Chondrocyte (in vitro differentiated cells): ENCODE measurements around the gene LRRC63. TPM values are rescaled to one million over a fixed set of nuclear protein-coding genes. Genes with fewer than 3 reads are reported as not detected.
"Not testable (repeated sequence)": the region's sequence is repeated elsewhere in the genome, so short reads cannot be mapped to it uniquely, and the experiment has no call there.

Experiments
- DNase-seq: peaks from one replicate; pipeline ENCODE4 v3.0.0; 2021; ENCODE audit warnings: mixed read lengths, low spot score
- H3K27ac Mint-ChIP-seq: one replicate; pipeline ENCODE4 v1.8.0; 2021; ENCODE audit warnings: mild to moderate bottlenecking, moderate library complexity, mixed read lengths; ENCODE audit not compliant: unreplicated experiment
- H3K27me3 Mint-ChIP-seq: 2 replicates; pipeline ENCODE4 v1.8.0; 2021; ENCODE audit warnings: low read depth, mixed read lengths
- H3K36me3 Mint-ChIP-seq: 2 replicates; pipeline ENCODE4 v1.8.0; 2021; ENCODE audit warnings: low read depth, mixed read lengths
- H3K4me1 Mint-ChIP-seq: 2 replicates; pipeline ENCODE4 v1.8.0; 2021; ENCODE audit warnings: low read depth, mild to moderate bottlenecking, mixed read lengths
- H3K4me3 Mint-ChIP-seq: one replicate; pipeline ENCODE4 v1.8.0; 2021; ENCODE audit warnings: mild to moderate bottlenecking, moderate library complexity, mixed read lengths; ENCODE audit not compliant: unreplicated experiment
- H3K9me3 Mint-ChIP-seq: 2 replicates; pipeline ENCODE4 v1.8.0; 2021; ENCODE audit warnings: low read depth, mixed read lengths
- CTCF ChIP-seq: fragments of 200-600 bp; sonication (generic); IDR thresholded peaks from 2 replicates; pipeline ENCODE4 v1.5.0; 2021; ENCODE audit warnings: antibody characterized with exemption, mild to moderate bottlenecking, moderate library complexity
- long read RNA-seq: library from polyadenylated mRNA; stranded (forward); transcript quantifications from one replicate; pipeline ENCODE4 v2.0.0, GENCODE V29; 2021
- total RNA-seq: library from RNA; stranded (reverse); gene quantifications from 3 replicates; pipeline ENCODE4 v1.2.1, GENCODE V29; 2021

Gene LRRC63
- total RNA-seq = 0.15 TPM in 1 of 3 replicates, not detected in the others
- long read RNA-seq, partial matches to known transcripts = 0 of 1 reads
- long read RNA-seq, other reads (novel, unspliced or antisense) = 1 of 1 reads

- peaks cover 1% of the 10 kb centered on the region for H3K27me3 Mint-ChIP-seq
- TF ChIP-seq CTCF = no peak
- DNase-seq = no peak
Observed at GRCh38 chr13:46211483-46212351, at the start of gene LRRC63. Gene LRRC63, plus strand, starts transcription at chr13:46211928. Its CDS starts 1,107 bp downstream, at chr13:46213035.

GRCh38 chr13:46162741-46163140 lies 49.0 kb upstream of the LRRC63 start:
- DNase-seq, H3K9me3 Mint-ChIP-seq, H3K36me3 Mint-ChIP-seq, H3K27me3 Mint-ChIP-seq, H3K4me1 Mint-ChIP-seq, H3K4me3 Mint-ChIP-seq, H3K27ac Mint-ChIP-seq: not testable (repeated sequence)

More at GRCh38 chr13:46211483-46212351, at the start of gene LRRC63:
- H3K27ac Mint-ChIP-seq = peak within 1 kb of the TSS; percentile 53
- peaks cover 11% of the 10 kb centered on the region for H3K4me1 Mint-ChIP-seq
- peaks cover 3% of the 10 kb centered on the region for H3K36me3 Mint-ChIP-seq
- H3K9me3 Mint-ChIP-seq = peaks cover 7% of the 10 kb centered on the region
- peak within 1 kb of the TSS; percentile 80 for H3K4me3 Mint-ChIP-seq

- no peak for DNase-seq
- H3K4me1 Mint-ChIP-seq = peaks cover 11% of the 10 kb centered on the region
- H3K36me3 Mint-ChIP-seq = no peaks in the 10 kb centered on the region
- H3K27me3 Mint-ChIP-seq = peaks cover 2% of the 10 kb centered on the region
- no peaks in the 10 kb centered on the region for H3K9me3 Mint-ChIP-seq
- H3K4me3 Mint-ChIP-seq = no peak overlapping the region
- no peak overlapping the region for H3K27ac Mint-ChIP-seq
- no peak for TF ChIP-seq CTCF
Observed at GRCh38 chr13:46164661-46165060, 47.1 kb upstream of the LRRC63 start.

- DNase-seq = no peak
- H3K36me3 Mint-ChIP-seq = no peaks in the 10 kb centered on the region
- no peak for TF ChIP-seq CTCF
- peaks cover 2% of the 10 kb centered on the region for H3K27me3 Mint-ChIP-seq
- no peak overlapping the region for H3K4me3 Mint-ChIP-seq
- H3K9me3 Mint-ChIP-seq = no peaks in the 10 kb centered on the region
- no peak overlapping the region for H3K27ac Mint-ChIP-seq
- H3K4me1 Mint-ChIP-seq = peaks cover 11% of the 10 kb centered on the region
Observed at GRCh38 chr13:46165485-46166223, 46.1 kb upstream of the LRRC63 start.

GRCh38 chr13:46166224-46166584 lies 45.5 kb upstream of the LRRC63 start:
- H3K27ac Mint-ChIP-seq = no peak overlapping the region
- peaks cover 2% of the 10 kb centered on the region for H3K27me3 Mint-ChIP-seq
- peaks cover 16% of the 10 kb centered on the region for H3K4me1 Mint-ChIP-seq
- no peak for TF ChIP-seq CTCF
- no peaks in the 10 kb centered on the region for H3K9me3 Mint-ChIP-seq
- no peak overlapping the region for H3K4me3 Mint-ChIP-seq
- DNase-seq = no peak
- H3K36me3 Mint-ChIP-seq = no peaks in the 10 kb centered on the region
